Loucy (cell line): ENCODE measurements around the gene S100B.

Source experiments
- CTCF ChIP-seq: fragments of 200-600 bp; sonication (generic); conservative IDR thresholded peaks from 2 replicates; pipeline ENCODE4 v1.5.1; 2014; ENCODE audit warnings: mild to moderate bottlenecking, antibody characterized with exemption, low read length
- EZH2phosphoT487 ChIP-seq: fragments of 200-600 bp; IDR thresholded peaks from 2 replicates; pipeline ENCODE4 v1.6.1; 2018; ENCODE audit warnings: antibody characterized with exemption, mild to moderate bottlenecking, moderate library complexity, borderline replicate concordance

- TF ChIP-seq CTCF: no peak
- TF ChIP-seq EZH2phosphoT487: no peak
Measured at GRCh38 chr21:46552274-46552673, 52.6 kb downstream of the S100B start.
